Mesenchymal stem cell (in vitro differentiated cells and primary cell): Measurements from ENCODE around the gene CYFIP2.
A peak's percentile ranks its signal among the peaks of the same experiment; 100 is the strongest.

Source experiments
- DNase-seq: peaks from one replicate; pipeline ENCODE4 v3.0.0-alpha.2; 2013
- H2AFZ ChIP-seq: one replicate; pipeline ENCODE4 v1.6.1; 2013; ENCODE audit warnings: low read depth, mild to moderate bottlenecking, control low read depth, inconsistent platforms, low read length, moderate library complexity
- H2AK5ac ChIP-seq: 2 replicates; pipeline ENCODE4 v1.6.1; 2013; ENCODE audit warnings: low read length, moderate library complexity, mild to moderate bottlenecking, inconsistent platforms; ENCODE audit not compliant: severe bottlenecking
- H2BK120ac ChIP-seq: one replicate; pipeline ENCODE4 v1.6.1; 2013; ENCODE audit warnings: low read depth, mild to moderate bottlenecking, inconsistent platforms, low read length, moderate library complexity
- H2BK12ac ChIP-seq, 2 experiments: one replicate each; pipeline ENCODE4 v1.6.1; 2013; ENCODE audit warnings: inconsistent platforms in 2 of 2, low read length in 2 of 2, mild to moderate bottlenecking in 2 of 2, moderate library complexity in 2 of 2, control low read depth in 1 of 2
- H2BK15ac ChIP-seq: one replicate; pipeline ENCODE4 v1.6.1; 2013; ENCODE audit warnings: mild to moderate bottlenecking, low read depth, inconsistent platforms; ENCODE audit not compliant: poor library complexity, severe bottlenecking
- H2BK5ac ChIP-seq: 2 replicates; pipeline ENCODE4 v1.6.1; 2013; ENCODE audit warnings: low read depth, mild to moderate bottlenecking, low read length, control low read depth, inconsistent platforms; ENCODE audit not compliant: poor library complexity, severe bottlenecking
- H3K14ac ChIP-seq, 2 experiments: one replicate each; pipeline ENCODE4 v1.6.1; 2013; ENCODE audit warnings: inconsistent platforms in 2 of 2, low read length in 2 of 2, control low read depth in 1 of 2, mild to moderate bottlenecking in 1 of 2, moderate library complexity in 1 of 2
- H3K18ac ChIP-seq, 2 experiments: one replicate each; pipeline ENCODE4 v1.6.1; 2013; ENCODE audit warnings: inconsistent platforms in 2 of 2, low read length in 2 of 2, control low read depth in 1 of 2, low read depth in 1 of 2, mild to moderate bottlenecking in 1 of 2
- H3K23ac ChIP-seq, 2 experiments: one replicate each; pipeline ENCODE4 v1.6.1; 2013; ENCODE audit warnings: inconsistent platforms in 2 of 2, low read length in 2 of 2, mild to moderate bottlenecking in 2 of 2, moderate library complexity in 2 of 2, control low read depth in 1 of 2
- H3K27ac ChIP-seq: 2 replicates; pipeline ENCODE4 v1.5.1; 2013; ENCODE audit warnings: mild to moderate bottlenecking, moderate library complexity, low read length, control low read depth, inconsistent platforms; ENCODE audit not compliant: poor library complexity, severe bottlenecking
- H3K27me3 ChIP-seq, 2 experiments: 2 replicates each; pipeline versions ENCODE4 v1.6.1 to v1.7.0; 2013; ENCODE audit warnings: low read length in 2 of 2, mild to moderate bottlenecking in 2 of 2, moderate library complexity in 2 of 2, control low read depth in 1 of 2, inconsistent platforms in 1 of 2; ENCODE audit not compliant: control insufficient read depth in 1 of 2, insufficient read depth in 1 of 2
- H3K36me3 ChIP-seq, 2 experiments: 2 replicates each; pipeline versions ENCODE4 v1.6.1 to v1.7.0; 2013; ENCODE audit warnings: low read length in 2 of 2, control low read depth in 1 of 2, inconsistent platforms in 1 of 2, low read depth in 1 of 2, mild to moderate bottlenecking in 1 of 2; ENCODE audit not compliant: insufficient read depth in 2 of 2, control insufficient read depth in 1 of 2
- H3K4ac ChIP-seq, 2 experiments: one replicate each; pipeline ENCODE4 v1.6.1; 2013; ENCODE audit warnings: inconsistent platforms in 2 of 2, low read length in 2 of 2, mild to moderate bottlenecking in 2 of 2, moderate library complexity in 2 of 2, control low read depth in 1 of 2, low read depth in 1 of 2
- H3K4me1 ChIP-seq: 2 replicates; pipeline ENCODE4 v1.6.1; 2013; ENCODE audit warnings: low read depth, low read length, control low read depth; ENCODE audit not compliant: control insufficient read depth, insufficient read depth
- H3K4me2 ChIP-seq: 2 replicates; pipeline ENCODE4 v1.6.1; 2013; ENCODE audit warnings: low read length, mild to moderate bottlenecking, inconsistent platforms; ENCODE audit not compliant: poor library complexity, severe bottlenecking
- H3K4me3 ChIP-seq, 2 experiments: 2 replicates each; pipeline versions ENCODE4 v1.5.1 to v1.7.0; 2013; ENCODE audit warnings: low read length in 2 of 2, mild to moderate bottlenecking in 2 of 2, control low read depth in 1 of 2, low read depth in 1 of 2; ENCODE audit not compliant: insufficient read depth in 1 of 2
- H3K79me1 ChIP-seq: replicated peaks from 2 replicates; pipeline ENCODE4 v1.6.1; 2013; ENCODE audit warnings: mild to moderate bottlenecking, control low read depth, low read length, inconsistent platforms; ENCODE audit not compliant: poor library complexity, severe bottlenecking
- H3K9ac ChIP-seq: 2 replicates; pipeline ENCODE4 v1.7.0; 2013; ENCODE audit warnings: mild to moderate bottlenecking, low read length, moderate library complexity
- H3K9me3 ChIP-seq: 2 replicates; pipeline ENCODE4 v1.7.0; 2013; ENCODE audit warnings: mild to moderate bottlenecking, low read length; ENCODE audit not compliant: control insufficient read depth
- H4K8ac ChIP-seq: one replicate; pipeline ENCODE4 v1.6.1; 2013; ENCODE audit warnings: inconsistent platforms, mild to moderate bottlenecking, low read length, moderate library complexity
- H4K91ac ChIP-seq: one replicate; pipeline ENCODE4 v1.6.1; 2013; ENCODE audit warnings: mild to moderate bottlenecking, low read length, inconsistent platforms
- WGBS: methylation state at CpG from one replicate; pipeline ENCODE4 v1.1.7; 2013; ENCODE audit warnings: mixed read lengths; 5-methylcytosine and 5-hydroxymethylcytosine counted together

The CYFIP2 gene

GRCh38 chr5:157323107-157323706 lies 57.3 kb downstream of the CYFIP2 start:
- DNase-seq: no peak
- WGBS: 77% methylated on average over 10 of the region's 10 CpGs

GRCh38 chr5:157324237-157324636 lies 58.3 kb downstream of the CYFIP2 start:
- H3K9me3 ChIP-seq: no peaks in the 10 kb centered on the region
- no peak overlapping the region for H3K4me3 ChIP-seq
- no peak overlapping the region for H2BK15ac ChIP-seq
- no peak overlapping the region for H4K8ac ChIP-seq
- H3K4me1 ChIP-seq: no peaks in the 10 kb centered on the region
- no peaks in the 10 kb centered on the region for H3K79me1 ChIP-seq
- no peak overlapping the region for H3K27ac ChIP-seq
- WGBS: 82% methylated on average over 7 of the region's 7 CpGs
- DNase-seq: no peak
- no peak overlapping the region for H2BK5ac ChIP-seq
- H2AFZ ChIP-seq: no peak overlapping the region
- H3K14ac ChIP-seq: no peak overlapping the region
- H2BK120ac ChIP-seq: no peak overlapping the region
- no peak overlapping the region for H3K18ac ChIP-seq
- no peak overlapping the region for H4K91ac ChIP-seq
- H3K27me3 ChIP-seq: peaks cover 0 to 2% of the 10 kb centered on the region in 2 experiments
- H3K4ac ChIP-seq: no peak overlapping the region
- no peak overlapping the region for H2BK12ac ChIP-seq
- no peak overlapping the region for H3K9ac ChIP-seq
- no peak overlapping the region for H2AK5ac ChIP-seq
- H3K36me3 ChIP-seq: peaks cover 12 to 60% of the 10 kb centered on the region in 2 experiments
- no peak overlapping the region for H3K4me2 ChIP-seq
- H3K23ac ChIP-seq: no peak overlapping the region

More at GRCh38 chr5:157323107-157323706, 57.3 kb downstream of the CYFIP2 start:
- Histone ChIP-seq H2BK15ac (no peak overlapping the region), H2BK5ac (no peak overlapping the region), H3K27ac (no peak overlapping the region), H3K23ac (no peak overlapping the region), H3K4me3 (no peak overlapping the region), H3K36me3 (peaks cover 12 to 66% of the 10 kb centered on the region in 2 experiments), H3K79me1 (no peaks in the 10 kb centered on the region), H3K9me3 (no peaks in the 10 kb centered on the region), H4K91ac (no peak overlapping the region), H3K9ac (no peak overlapping the region), H2BK120ac (no peak overlapping the region), H3K18ac (no peak overlapping the region), H4K8ac (no peak overlapping the region), H3K14ac (no peak overlapping the region), H3K4me2 (no peak overlapping the region), H3K4me1 (no peaks in the 10 kb centered on the region), H2AFZ (no peak overlapping the region), H2AK5ac (no peak overlapping the region), H3K27me3 (peaks cover 0 to 2% of the 10 kb centered on the region in 2 experiments), H2BK12ac (no peak overlapping the region), H3K4ac (no peak overlapping the region)

- 85% methylated on average over 7 of the region's 7 CpGs for WGBS
- no peaks in the 10 kb centered on the region for H3K4me1 ChIP-seq
Measured at GRCh38 chr5:157326440-157327005, 60.6 kb downstream of the CYFIP2 start.

GRCh38 chr5:157327771-157328170 lies 61.8 kb downstream of the CYFIP2 start:
- DNase-seq: no peak
- Histone ChIP-seq H3K36me3 (peaks cover 4 to 46% of the 10 kb centered on the region in 2 experiments), H3K9ac (no peak overlapping the region), H3K23ac (no peak overlapping the region), H2BK15ac (no peak overlapping the region), H3K27me3 (no peaks in the 10 kb centered on the region), H2BK12ac (no peak overlapping the region), H3K18ac (no peak overlapping the region), H3K4ac (no peak overlapping the region), H4K91ac (no peak overlapping the region), H2AK5ac (no peak overlapping the region), H2BK120ac (no peak overlapping the region), H3K4me3 (no peak overlapping the region), H2BK5ac (no peak overlapping the region), H3K27ac (no peak overlapping the region), H3K14ac (no peak overlapping the region), H2AFZ (no peak overlapping the region), H3K9me3 (no peaks in the 10 kb centered on the region), H4K8ac (peak overlapping the region; percentile 2), H3K79me1 (no peaks in the 10 kb centered on the region), H3K4me2 (no peak overlapping the region), H3K4me1 (no peaks in the 10 kb centered on the region)
- 89% methylated on average over 3 of the region's 3 CpGs for WGBS

More at GRCh38 chr5:157326440-157327005, 60.6 kb downstream of the CYFIP2 start:
- H3K9ac ChIP-seq: no peak overlapping the region
- no peak overlapping the region for H3K18ac ChIP-seq
- no peaks in the 10 kb centered on the region for H3K79me1 ChIP-seq
- peaks cover 0 to 2% of the 10 kb centered on the region in 2 experiments for H3K27me3 ChIP-seq
- H2AFZ ChIP-seq: no peak overlapping the region
- no peak overlapping the region for H3K4me2 ChIP-seq
- no peak overlapping the region for H2AK5ac ChIP-seq
- H3K4ac ChIP-seq: no peak overlapping the region
- DNase-seq: no peak
- H3K36me3 ChIP-seq: peaks cover 4 to 55% of the 10 kb centered on the region in 2 experiments
- no peak overlapping the region for H3K27ac ChIP-seq
- no peak overlapping the region for H4K91ac ChIP-seq
- no peak overlapping the region for H3K14ac ChIP-seq
- H3K9me3 ChIP-seq: no peaks in the 10 kb centered on the region
- H2BK5ac ChIP-seq: no peak overlapping the region
- no peak overlapping the region for H4K8ac ChIP-seq
- no peak overlapping the region for H2BK15ac ChIP-seq
- H3K4me3 ChIP-seq: no peak overlapping the region
- H2BK12ac ChIP-seq: no peak overlapping the region
- no peak overlapping the region for H2BK120ac ChIP-seq
- H3K23ac ChIP-seq: no peak overlapping the region
